ENCODE results near the gene DYNC1LI1. TPM values are rescaled to one million over a fixed set of nuclear protein-coding genes. Genes with fewer than 3 reads are reported as not detected.
A peak's percentile ranks its signal among the peaks of the same experiment; 100 is the strongest.
"Not testable (repeated sequence)": the region's sequence is repeated elsewhere in the genome, so short reads cannot be mapped to it uniquely, and the experiment has no call there.

Gene DYNC1LI1
- total RNA-seq, 2 donors from 2014 or later: 33.5 to 42.4 TPM

DNA sequence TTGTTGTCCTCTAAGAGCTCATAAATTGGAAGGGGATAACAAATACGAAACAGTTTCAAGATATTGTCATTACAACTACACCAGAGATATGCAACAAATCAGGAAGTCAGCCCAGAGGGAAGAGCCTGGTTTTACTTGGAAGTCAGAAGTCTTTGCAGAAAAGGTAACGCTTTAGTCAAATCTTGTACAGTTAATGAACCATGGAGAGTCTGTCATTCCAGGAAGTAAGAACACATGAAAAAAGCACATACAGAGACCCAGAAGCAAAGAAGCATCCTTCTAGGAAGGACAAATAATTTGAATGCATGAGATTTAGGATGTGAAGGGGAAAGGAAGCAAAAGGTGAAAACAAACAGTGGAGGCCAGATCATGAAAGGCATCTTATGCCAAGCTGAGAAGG lies 19.6 kb downstream of the DYNC1LI1 start:
- intact Hi-C loops (cut with DNase I): no loop called here
- no peak for DNase-seq (ENCODE audit: low spot score)

DNA sequence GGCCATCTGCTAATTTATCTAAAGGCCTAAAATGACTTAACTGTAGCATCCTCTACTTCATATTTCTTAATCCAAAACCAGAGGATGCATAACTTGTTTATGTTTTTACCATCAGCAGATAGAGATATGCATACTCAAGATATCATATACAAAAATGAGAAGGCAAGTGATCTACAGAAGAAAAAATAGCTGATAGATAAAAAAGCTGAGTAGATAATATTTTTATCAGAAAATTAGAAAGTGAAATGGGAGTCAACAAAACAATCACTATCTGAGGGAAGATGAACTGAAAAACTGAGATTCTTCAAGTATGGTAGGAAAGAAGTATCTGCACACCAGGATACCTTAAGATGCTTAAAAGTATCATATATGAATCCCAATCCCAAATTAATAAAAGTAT lies 25.4 kb downstream of the DYNC1LI1 start:
- intact Hi-C loops (cut with DNase I): no loop called here
- DNase-seq (ENCODE audit: low spot score): no peak

DNA sequence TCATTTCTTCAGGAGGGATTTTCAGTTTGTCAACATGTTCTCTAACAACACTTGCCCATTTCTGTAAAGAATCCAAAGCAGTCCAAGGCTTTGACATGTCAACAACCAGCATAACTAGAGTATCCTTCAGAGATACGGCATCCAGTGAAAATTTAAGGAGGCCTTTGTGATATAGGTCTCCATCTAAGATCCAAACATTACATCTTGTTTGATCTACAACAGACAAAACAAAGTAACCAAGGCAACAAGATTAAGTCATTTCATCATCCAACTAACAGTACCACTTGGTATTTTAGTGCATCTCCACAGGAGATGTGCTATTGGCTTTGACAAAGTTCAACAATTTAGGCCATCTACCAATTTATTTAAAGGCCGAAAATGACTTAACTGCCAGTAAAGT lies 25.8 kb downstream of the DYNC1LI1 start:
- DNase-seq (ENCODE audit: low spot score): no peak

DNA sequence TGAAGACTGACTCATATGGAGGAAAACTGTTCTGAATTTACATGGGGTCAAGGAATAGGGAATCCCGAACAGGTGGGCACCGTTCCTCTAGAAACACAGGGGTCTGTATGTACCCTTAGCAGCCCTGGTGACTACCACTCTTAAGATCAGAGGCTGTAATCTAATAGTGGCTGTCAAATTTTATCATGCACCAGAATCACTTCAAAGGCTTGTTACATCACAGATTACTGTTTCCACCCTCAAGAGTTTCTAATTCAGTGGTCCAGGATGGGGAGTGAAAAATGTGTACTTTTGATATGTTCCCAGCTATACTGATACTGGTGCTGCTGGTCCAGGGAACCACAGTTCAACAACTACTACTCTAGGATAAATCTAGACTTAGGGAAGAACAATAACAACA lies 27.9 kb downstream of the DYNC1LI1 start:
- DNase-seq (ENCODE audit: low spot score): no peak
- intact Hi-C loops (cut with DNase I): no loop called here

More for the DNA sequence above, 25.8 kb downstream of the DYNC1LI1 start:
- intact Hi-C loops (cut with DNase I): no loop called here

DNA sequence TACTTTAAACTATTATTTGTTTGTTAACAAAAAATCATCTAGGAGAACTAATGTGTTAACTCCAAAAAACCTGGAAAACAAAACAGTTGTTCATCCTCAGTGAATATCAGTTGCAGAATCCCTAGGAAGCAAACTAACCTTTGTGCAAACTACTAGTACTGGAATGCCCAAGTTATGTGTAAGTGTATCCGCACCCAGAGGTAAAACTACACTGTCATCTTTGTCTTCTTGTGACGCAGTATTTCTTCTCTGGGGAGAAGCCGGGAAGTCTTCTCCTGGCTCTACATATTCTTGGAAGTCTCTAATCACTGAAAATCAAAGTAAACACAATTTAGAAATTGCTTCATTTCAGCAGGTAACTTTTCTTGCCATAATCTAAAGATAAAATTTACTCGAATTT lies 29.8 kb downstream of the DYNC1LI1 start:
- intact Hi-C loops (cut with DNase I): no loop called here
- DNase-seq (ENCODE audit: low spot score): no peak

DNA sequence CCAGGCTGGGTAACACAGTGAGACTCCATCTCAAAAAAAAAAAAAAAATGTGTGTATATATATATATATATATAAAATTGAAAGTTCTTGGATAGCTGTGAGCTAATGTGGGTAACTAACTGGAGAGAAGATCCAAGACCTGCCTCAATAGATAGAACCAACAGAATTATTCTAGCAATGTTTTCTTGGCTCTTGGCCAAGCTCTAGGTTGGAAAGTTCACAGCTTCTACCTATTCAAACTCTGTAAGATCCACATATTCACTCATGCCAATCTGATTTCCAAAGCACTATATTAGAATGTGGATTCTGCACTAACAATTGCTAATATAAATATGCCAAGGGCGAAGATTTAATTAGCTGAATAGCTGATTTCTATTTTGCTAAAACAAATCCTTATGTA lies 38.2 kb downstream of the DYNC1LI1 start:
- DNase-seq (ENCODE audit: low spot score): no peak
- intact Hi-C loops (cut with DNase I): loop anchor here in 1 of 2 donors (1.0 kb wide), 1 partner anchor 22 kb away; no protein-coding TSS in a partner anchor

DNA sequence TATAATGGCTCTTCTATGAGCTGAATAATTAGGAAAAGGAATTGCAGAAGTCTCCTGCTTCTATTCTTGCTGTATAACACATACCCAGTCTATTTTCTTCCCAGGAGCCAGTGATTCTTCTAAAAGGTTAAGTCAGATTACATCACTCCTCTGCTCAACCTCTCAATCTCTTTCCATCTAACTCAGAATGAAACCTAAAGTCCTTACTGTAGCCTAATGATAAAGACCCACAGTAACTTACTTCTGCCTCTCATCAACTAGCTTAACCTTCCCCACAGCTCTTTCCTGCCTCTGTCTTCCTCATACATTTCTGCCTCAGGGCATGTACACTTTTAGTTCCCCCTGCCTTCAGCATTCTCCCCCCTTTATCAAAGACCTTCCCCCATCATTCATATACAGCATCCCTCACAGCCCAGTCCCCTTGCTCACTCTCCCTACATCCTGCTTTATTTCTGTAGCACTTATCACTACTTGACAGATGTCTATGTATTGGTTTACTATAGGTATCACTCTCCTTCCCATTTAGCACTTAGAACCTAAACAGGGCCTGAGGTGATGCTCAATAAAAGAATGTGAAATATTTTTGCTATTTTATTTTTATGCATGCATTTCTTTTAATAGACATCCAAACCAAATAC lies 39.5 kb downstream of the DYNC1LI1 start:
- intact Hi-C loops (cut with DNase I): no loop called here
- DNase-seq (ENCODE audit: low spot score): no peak

DNA sequence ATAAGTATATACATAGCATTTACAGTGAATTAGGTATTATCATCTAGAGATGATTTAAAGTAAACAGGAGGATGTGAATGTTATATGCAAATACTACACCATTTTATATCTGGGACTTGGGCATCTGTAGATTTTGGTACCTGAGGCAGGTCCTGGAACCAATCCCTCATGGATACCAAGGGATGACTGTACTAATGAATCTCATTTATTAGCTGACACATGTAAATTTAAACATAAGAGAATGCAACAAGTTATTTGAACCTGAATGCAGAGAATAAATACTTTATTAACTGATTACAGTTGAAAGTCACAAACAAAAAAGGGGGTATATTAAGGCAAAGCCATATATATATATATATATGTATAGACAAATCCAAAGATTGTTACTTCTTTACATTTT lies 44.9 kb downstream of the DYNC1LI1 start:
- intact Hi-C loops (cut with DNase I): no loop called here
- no peak for DNase-seq (ENCODE audit: low spot score)

DNA sequence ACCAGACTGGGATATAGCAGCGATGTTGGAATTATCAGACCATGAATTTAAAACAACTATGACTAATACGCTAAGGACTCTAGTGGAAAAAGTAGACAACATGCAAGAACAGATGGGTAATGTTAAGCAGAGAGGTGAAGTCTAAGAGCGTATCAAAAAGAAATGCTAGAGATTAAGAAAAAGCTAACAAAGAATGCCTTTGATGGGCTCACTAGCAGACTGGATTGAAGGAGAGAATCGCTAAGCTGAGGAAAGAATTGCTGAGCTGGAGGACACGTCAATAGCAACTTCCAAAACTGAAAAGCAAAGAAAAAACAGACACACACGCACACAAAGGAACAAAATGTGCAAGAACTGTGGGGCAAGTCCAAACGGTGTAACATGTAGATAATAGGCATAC lies 48.0 kb downstream of the DYNC1LI1 start:
- intact Hi-C loops (cut with DNase I): no loop called here
- no peak for DNase-seq (ENCODE audit: low spot score)

DNA sequence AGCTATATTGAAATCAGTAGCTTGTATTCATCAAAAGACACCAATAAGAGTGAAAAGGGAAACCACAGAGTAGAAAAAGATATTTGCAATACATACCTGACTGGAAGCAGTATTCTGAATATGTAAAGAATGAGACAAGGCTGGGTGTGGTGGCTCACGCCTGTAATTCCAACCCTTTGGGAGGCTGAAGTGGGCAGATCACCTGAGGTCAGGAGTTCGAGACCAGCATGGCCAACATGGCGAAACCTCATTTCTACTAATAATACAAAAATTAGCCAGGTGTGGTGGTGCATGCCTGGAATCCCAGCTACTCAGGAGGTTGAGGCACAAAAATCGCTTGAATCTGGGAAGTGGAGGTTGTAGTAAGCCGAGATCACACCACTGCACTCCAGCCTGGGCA lies 51.7 kb downstream of the DYNC1LI1 start:
- intact Hi-C loops (cut with DNase I): loop anchor here in 1 of 2 donors (10.0 kb wide), 1 partner anchor 146 kb away; no protein-coding TSS in a partner anchor
- DNase-seq (ENCODE audit: low spot score): not testable (repeated sequence)

DNA sequence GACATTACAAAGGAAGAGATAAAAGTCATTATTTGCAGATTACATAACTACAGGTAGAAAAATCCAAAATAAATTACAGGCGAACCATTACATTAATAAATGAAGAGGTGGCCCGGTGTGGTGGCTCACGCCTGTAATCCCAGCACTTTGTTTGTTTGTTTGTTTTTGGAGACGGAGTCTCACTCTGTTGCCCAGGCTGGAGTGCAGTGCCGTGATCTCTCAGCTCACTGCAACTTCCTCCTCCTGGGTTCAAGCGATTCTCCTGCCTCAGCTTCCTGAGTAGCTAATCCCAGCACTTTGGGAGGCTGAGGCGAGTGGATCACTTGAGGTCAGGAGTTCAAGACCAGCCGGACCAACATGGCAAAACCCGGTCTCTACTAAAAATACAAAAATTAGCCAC lies 53.9 kb downstream of the DYNC1LI1 start:
- intact Hi-C loops (cut with DNase I): loop anchor here in 1 of 2 donors (10.0 kb wide), 1 partner anchor 148 kb away; no protein-coding TSS in a partner anchor
- not testable (repeated sequence) for DNase-seq (ENCODE audit: low spot score)

DNA sequence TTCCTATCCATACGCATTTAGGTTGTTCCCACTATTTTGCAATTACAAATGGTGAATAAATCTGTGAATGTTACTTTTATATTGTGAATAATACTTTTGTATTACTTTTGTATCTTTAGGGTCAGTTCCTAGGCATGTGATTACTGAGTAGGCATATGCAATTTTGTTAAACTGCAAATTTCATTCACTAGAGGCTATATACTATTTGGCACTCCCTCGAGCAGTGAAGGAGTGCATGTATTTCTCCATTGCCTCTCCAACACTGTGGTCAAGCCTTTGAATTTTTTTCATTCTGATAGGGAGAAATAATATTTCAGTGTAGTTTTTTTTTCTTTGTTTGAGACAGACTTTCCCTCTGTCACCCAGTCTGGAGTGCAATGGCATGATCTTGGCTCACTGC lies 59.7 kb downstream of the DYNC1LI1 start:
- intact Hi-C loops (cut with DNase I): loop anchor here in 1 of 2 donors (10.0 kb wide), 1 partner anchor 154 kb away; no protein-coding TSS in a partner anchor
- DNase-seq (ENCODE audit: low spot score): no peak

DNA sequence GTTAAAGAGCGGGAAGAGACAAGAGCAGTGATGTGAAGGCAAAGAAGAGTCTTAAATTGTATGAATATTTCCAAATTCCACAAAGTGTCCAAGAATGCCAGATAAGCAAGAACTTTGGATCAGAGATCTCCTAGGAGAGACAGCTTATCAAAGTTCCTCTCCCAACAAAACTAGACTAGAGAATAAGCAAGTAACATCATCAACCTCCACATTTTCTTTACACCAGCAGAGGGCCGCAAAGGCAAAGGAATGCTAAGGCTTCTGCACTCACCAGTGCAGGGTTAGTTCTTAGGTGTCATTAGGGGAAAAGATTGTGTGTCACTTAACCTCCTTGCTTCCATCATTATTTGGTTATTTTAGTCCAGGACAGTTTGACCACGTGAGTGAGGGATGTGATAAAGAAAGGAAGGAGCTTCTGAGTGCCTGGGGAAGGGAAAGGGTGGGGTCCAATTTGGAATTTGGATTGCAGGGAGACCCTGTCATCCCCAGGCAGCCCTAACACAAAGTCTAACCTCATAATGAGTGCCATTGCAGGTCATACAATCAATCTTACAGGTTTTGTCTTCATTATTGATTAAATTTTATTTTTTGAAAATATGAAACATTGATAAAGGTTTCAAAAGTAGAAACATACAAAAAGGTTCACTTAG lies 60.5 kb downstream of the DYNC1LI1 start:
- intact Hi-C loops (cut with DNase I): loop anchor here in 1 of 2 donors (1.0 to 10.0 kb wide), 2 partner anchors 22 to 155 kb away; no protein-coding TSS in a partner anchor
- DNase-seq (ENCODE audit: low spot score): no peak

DNA sequence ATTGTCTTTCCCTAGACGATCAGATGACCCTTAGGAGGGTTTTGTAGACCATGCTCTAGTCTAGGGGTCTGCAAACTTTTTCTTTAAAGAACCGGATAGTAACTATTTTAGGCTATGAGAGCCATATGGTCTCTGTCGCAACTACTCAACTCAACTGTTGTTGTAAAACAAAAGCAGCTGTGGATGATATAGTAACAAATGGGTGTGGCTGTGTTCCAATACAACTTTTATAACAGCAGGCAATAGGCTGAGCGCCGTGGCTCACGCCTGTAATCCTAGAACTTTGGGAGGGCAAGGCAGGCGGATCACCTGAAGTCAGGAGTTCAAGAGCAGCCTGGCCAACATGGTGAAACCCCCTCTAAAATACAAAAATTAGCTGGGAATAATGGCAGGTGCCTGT lies 61.9 kb downstream of the DYNC1LI1 start:
- intact Hi-C loops (cut with DNase I): no loop called here

DNA sequence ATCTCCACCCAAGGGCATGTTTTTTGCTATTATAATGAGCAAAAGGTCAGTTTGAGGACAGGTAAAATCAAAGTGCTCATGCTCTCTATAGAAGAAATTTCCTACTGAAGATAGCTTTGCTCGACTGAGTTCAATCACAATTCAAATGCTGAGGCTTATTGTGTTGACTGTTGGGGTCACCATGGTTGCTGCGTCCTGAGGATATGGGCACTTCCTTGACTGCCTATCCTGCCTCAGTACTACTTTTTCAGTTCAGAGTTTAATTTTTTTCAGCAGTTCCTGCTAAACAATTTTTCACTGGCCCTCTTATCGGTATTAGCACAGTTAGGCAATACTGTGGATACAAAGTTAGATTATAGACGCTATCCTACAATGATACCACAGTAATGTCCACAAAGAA lies 64.2 kb downstream of the DYNC1LI1 start:
- intact Hi-C loops (cut with DNase I): no loop called here
- DNase-seq (ENCODE audit: low spot score): no peak

More for the DNA sequence above, 61.9 kb downstream of the DYNC1LI1 start:
- DNase-seq (ENCODE audit: low spot score): no peak

DNA sequence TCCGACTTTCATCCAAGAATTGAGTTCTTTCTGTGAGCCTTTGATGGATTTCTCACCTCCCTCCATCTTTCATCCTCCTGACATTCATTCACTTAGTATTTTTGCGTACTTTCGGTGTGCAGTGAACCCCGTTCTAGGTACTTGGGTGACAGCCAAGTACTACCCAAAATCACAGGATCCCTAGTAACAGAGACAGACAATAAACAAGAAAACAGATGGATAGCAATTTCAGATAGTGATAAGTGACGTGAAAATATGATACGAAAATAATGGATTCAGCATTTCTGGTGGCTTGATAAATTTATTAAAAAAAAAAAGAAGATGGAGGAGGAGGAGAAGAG lies 67.7 kb downstream of the DYNC1LI1 start:
- intact Hi-C loops (cut with DNase I): loop anchor here in 1 of 2 donors (5.0 kb wide), 1 partner anchor 164 kb away; no protein-coding TSS in a partner anchor
- no peak for DNase-seq (ENCODE audit: low spot score)

DNA sequence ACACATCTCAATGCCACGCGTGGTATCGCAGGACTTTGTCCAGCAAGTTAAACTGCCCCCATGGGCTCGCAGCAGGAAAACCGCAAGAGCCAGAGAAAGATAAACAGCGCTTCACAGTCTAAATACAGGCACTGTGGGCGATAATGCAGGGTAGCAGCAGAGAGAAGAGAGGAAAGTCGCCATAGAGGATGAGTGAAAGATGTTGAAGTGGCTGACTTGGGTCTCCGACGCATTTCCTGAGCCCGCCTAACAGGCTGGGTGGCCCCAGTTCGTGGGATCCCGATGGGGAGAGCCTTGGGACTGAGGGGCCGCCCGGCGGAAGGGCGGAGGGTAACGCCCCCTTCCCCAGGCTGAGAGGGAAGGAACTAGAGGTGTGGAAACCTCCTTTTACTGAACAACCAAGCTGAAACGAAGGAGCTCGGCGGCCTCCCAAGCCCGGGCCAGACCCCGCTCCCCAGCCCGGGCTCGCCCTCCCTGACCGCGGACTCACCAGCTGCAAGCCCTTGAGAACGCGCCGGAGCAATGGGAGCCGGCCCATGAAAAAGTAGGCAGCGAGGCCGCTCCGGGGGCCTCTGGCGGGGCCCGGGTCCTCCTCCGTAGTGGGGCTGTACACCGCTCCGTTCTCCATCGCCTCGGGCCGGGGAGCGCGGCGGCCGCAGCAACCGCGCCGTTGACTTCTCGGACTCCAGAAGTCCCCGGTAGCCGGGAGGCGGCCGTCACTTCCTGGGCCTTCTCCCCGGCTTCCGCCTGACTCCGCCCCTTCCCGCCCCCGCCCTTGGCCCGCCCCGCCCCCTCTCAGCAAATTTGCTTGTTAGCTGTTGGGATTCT lies 68.3 kb downstream of the DYNC1LI1 start, which contains the start of gene CMTM6:
Gene CMTM6 (minus strand): TSS at position 735 of the 828 bp plus-strand sequence. CDS start 107 bp downstream, at position 628.
- peak; percentile 94 for DNase-seq (ENCODE audit: low spot score)
- intact Hi-C loops (cut with DNase I): loop anchor here in 1 of 2 donors (5.0 kb wide), 1 partner anchor 165 kb away; no protein-coding TSS in a partner anchor

DNA sequence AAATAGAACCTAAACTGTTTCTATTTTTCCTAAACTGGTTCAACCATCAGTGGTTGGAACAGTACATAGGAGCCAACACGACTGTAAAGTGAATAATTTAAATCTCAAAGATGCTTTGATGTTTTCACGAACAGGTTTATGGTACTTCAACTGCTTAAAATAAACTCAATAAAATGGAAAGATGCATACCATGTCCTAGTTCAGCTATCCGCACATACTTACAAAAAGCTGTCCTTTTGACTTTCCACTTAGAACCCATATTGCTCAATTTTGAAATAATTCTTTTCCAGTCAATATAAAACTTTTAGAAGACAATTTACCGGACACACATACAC lies 68.9 kb downstream of the DYNC1LI1 start:
- intact Hi-C loops (cut with DNase I): loop anchor here in 1 of 2 donors (5.0 kb wide), 1 partner anchor 166 kb away; no protein-coding TSS in a partner anchor
- DNase-seq (ENCODE audit: low spot score): no peak

DNA sequence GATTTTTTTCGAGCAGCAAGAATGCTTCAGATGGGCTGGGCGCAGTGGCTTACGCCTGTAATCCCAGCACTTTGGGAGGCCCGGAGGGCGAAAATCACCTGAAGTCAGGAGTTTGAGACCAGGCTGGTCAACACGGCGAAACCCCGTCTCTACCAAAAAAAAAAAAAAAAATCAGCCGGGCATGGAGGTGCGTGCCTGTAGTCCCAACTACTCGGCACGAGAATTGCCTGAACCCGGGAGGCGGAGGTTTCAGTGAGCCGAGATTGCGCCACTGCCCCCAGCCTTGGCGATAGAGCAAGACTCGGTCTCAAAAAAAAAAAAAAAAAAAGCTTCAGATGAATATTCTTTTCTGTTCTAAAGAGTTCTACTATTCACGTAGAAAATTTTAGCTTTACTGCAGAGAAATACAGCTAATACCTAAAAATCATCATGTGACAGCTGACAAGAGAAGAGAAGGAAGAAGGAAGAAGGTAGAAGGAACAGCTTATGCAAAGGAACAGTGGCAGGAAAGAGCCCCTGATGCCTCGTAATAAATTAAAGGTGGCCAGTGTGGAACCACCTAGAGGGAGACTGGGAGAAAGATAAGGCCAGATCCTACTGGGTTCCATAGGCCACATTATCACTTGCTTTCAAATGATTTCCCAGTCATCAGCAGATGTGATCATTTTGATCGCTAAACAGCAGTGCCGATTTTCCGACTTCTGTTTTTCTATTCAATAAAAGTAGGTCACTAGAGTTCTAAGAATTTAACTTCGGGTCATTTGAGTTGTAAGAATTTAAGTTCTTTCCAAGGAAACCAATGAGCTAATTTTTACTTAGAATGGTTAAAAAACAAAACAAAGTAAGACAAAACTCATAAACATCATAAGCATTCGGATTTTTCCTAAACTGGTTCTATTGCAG lies 69.5 kb downstream of the DYNC1LI1 start:
- intact Hi-C loops (cut with DNase I): loop anchor here in 1 of 2 donors (5.0 kb wide), 1 partner anchor 166 kb away; no protein-coding TSS in a partner anchor
- DNase-seq (ENCODE audit: low spot score): no peak
